Adrenal gland (tissue), 12 donors: ENCODE results near the gene PMPCA. TPM values are rescaled to one million over a fixed set of nuclear protein-coding genes. Genes with fewer than 3 reads are reported as not detected.
A peak's percentile ranks its signal among the peaks of the same experiment; 100 is the strongest.

Experiments used
- DNase-seq, 7 donors: peaks; one replicate each; pipeline ENCODE4 v3.0.0-alpha.2; 2019 to 2020
- H3K27ac ChIP-seq, 5 donors: fragments of 200-600 bp; sonication (generic) in 4 of 5; 1 replicate in 3 of 5; 2 replicates in 2 of 5; pipeline versions ENCODE4 v1.5.1 to v1.8.0; 2016 to 2020; ENCODE audit warnings: mild to moderate bottlenecking in 1 of 5
- H3K27me3 ChIP-seq: fragments of 200-600 bp; 2 replicates; pipeline ENCODE4 v1.8.0; 2021
- H3K36me3 ChIP-seq, 2 donors: fragments of 200-600 bp; replicated peaks in 1 of 2; 1 replicate in 1 of 2; 2 replicates in 1 of 2; pipeline versions ENCODE4 v1.5.1 to v1.8.0; 2018 to 2022
- H3K4me1 ChIP-seq, 2 donors: fragments of 200-600 bp; replicated peaks in 1 of 2; 1 replicate in 1 of 2; 2 replicates in 1 of 2; pipeline versions ENCODE4 v1.5.1 to v1.8.0; 2018 to 2021
- H3K4me3 ChIP-seq, 4 donors: fragments of 200-600 bp; sonication (generic) in 3 of 4; one replicate each; pipeline ENCODE4 v1.5.1; 2016 to 2018
- H3K9me3 ChIP-seq, 3 donors: fragments of 200-600 bp; sonication (generic) in 1 of 3; replicated peaks in 1 of 3; 1 replicate in 2 of 3; 2 replicates in 1 of 3; pipeline versions ENCODE4 v1.5.1 to v1.8.0; 2016 to 2021
- POLR2A ChIP-seq, 2 donors: fragments of 450-650 bp; IDR thresholded peaks; one replicate each; pipeline ENCODE4 v1.6.1; 2017; ENCODE audit warnings: antibody characterized with exemption in 2 of 2, mild to moderate bottlenecking in 2 of 2, moderate library complexity in 1 of 2
- WGBS, 4 donors: extraction: QIAGEN DNeasy Blood & Tissue Kit in 2 of 4; methylation state at CpG; one replicate each; pipeline versions ENCODE4 v1.1.5 to v1.1.7; 2013 to 2017; 5-methylcytosine and 5-hydroxymethylcytosine counted together
- intact Hi-C, 2 donors: fragments of 100-400 bp; cut with DNase I; formaldehyde crosslinking; loops; one replicate each; pipeline versions ENCODE4 v1.14.1 to v1.15.0; 2022 to 2023
- polyA plus RNA-seq, 3 donors: library from polyadenylated mRNA; stranded (reverse); fragments of 200-250 nt in 2 of 3; fragments of 350-450 nt in 1 of 3; fragmentation: Illumina TruSeq in 1 of 3; extraction: RNeasy Lipid Tissue Mini Kit (QIAGEN cat#74804) in 1 of 3; gene quantifications; one replicate each; pipeline ENCODE4 v1.2.3, GENCODE V29; 2013 to 2014
- total RNA-seq, 9 donors: library from RNA; depleted of rRNA in 4 of 9; stranded (reverse); fragments of >200 nt in 4 of 9; fragments of 120-200 nt in 1 of 9; fragmentation: NEBNext Ultra II Directional in 1 of 9; extraction: Animal tissue kit (Norgen Biotek cat#: 25700) in 1 of 9; gene quantifications; one replicate each; pipeline versions ENCODE4 v1.1.0 to v1.2.4, GENCODE V29; 2013 to 2023
- TF ChIP-seq, protein P1 (sequence below), 6 experiments: fragments of 450-650 bp in 4 of 6; fragments of 200-600 bp in 2 of 6; sonication (generic) in 1 of 6; IDR thresholded peaks; 1 replicate in 5 of 6; 2 replicates in 1 of 6; pipeline versions ENCODE4 v1.5.1 to v1.8.0; 2016 to 2021; ENCODE audit warnings: antibody characterized with exemption in 6 of 6, mild to moderate bottlenecking in 2 of 6, moderate library complexity in 1 of 6
- donor health status: healthy with polysubstance abuse.
- donor health status: Bipolar disorder and iron deficiency.
- donor health status: DM: yes; HTN: yes; CAD: no.
- donor health status: DM: no; HTN: no; CAD: no.
- donor health status: DM: no; HTN: no; CAD: no.
- donor health status: DM: yes; HTN: yes; CAD: no.

PMPCA gene
- total and polyA plus RNA-seq, 12 donors = 43.4 to 138 (median 81.6) TPM

- intact Hi-C loops = no loop called here
- Histone ChIP-seq H3K27ac (no peak overlapping the region), H3K9me3 (no peaks in the 10 kb centered on the region), H3K4me3 (no peak overlapping the region), H3K27me3 (no peaks in the 10 kb centered on the region), H3K36me3 (peaks cover 0 to 38% of the 10 kb centered on the region in 2 donors), H3K4me1 (peaks cover 9 to 17% of the 10 kb centered on the region in 2 donors)
- 91 to 94% (median 93%) methylated on average over 11 to 12 of the region's 12 CpGs for WGBS, 4 donors
- DNase-seq = no peak
- no peak for TF ChIP-seq POLR2A (IDR thresholded peaks at IDR 0.05)
- TF ChIP-seq, protein P1, sequence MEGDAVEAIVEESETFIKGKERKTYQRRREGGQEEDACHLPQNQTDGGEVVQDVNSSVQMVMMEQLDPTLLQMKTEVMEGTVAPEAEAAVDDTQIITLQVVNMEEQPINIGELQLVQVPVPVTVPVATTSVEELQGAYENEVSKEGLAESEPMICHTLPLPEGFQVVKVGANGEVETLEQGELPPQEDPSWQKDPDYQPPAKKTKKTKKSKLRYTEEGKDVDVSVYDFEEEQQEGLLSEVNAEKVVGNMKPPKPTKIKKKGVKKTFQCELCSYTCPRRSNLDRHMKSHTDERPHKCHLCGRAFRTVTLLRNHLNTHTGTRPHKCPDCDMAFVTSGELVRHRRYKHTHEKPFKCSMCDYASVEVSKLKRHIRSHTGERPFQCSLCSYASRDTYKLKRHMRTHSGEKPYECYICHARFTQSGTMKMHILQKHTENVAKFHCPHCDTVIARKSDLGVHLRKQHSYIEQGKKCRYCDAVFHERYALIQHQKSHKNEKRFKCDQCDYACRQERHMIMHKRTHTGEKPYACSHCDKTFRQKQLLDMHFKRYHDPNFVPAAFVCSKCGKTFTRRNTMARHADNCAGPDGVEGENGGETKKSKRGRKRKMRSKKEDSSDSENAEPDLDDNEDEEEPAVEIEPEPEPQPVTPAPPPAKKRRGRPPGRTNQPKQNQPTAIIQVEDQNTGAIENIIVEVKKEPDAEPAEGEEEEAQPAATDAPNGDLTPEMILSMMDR (IDR thresholded peaks at IDR 0.05) = no peak
These were observed 12.2 kb upstream of the PMPCA start for GRCh38 chr9:136398286-136398685.

GRCh38 chr9:136399176-136400037 lies 11.1 kb upstream of the PMPCA start:
- DNase-seq = peak in 1 of 7 donors; percentile 55
- Histone ChIP-seq H3K36me3 (peaks cover 0 to 34% of the 10 kb centered on the region in 2 donors), H3K4me3 (peak overlapping the region; percentile 36 to 99 (median 82)), H3K9me3 (no peaks in the 10 kb centered on the region), H3K27ac (peak overlapping the region in 1 of 5 donors; percentile 54), H3K4me1 (peaks cover 9 to 17% of the 10 kb centered on the region in 2 donors), H3K27me3 (no peaks in the 10 kb centered on the region)
- TF ChIP-seq, protein P1 (IDR thresholded peaks at IDR 0.05) = no peak
- TF ChIP-seq POLR2A (IDR thresholded peaks at IDR 0.05) = no peak
- intact Hi-C loops = loop anchor here (2.0 to 5.0 kb wide), 2 partner anchors 62 to 87 kb away; no protein-coding TSS in a partner anchor
- WGBS, 4 donors = 0 to 3% (median 1%) methylated on average over 9 to 67 of the region's 67 CpGs

GRCh38 chr9:136400038-136400834 lies 10.2 kb upstream of the PMPCA start, which contains the start of gene SNAPC4:
Gene SNAPC4, minus strand, starts transcription at chr9:136400170. Its CDS starts 1,742 bp downstream, at chr9:136398428.
- WGBS, 4 donors = 5 to 26% (median 7%) methylated on average over 7 to 71 of the region's 71 CpGs
- H3K27ac ChIP-seq = peak within 1 kb of the TSS in 1 of 5 donors; percentile 54
- no peaks in the 10 kb centered on the region for H3K27me3 ChIP-seq
- no peaks in the 10 kb centered on the region for H3K9me3 ChIP-seq
- peaks cover 0 to 34% of the 10 kb centered on the region in 2 donors for H3K36me3 ChIP-seq
- peak; percentile 74 to 88 (median 83) for DNase-seq
- TF ChIP-seq POLR2A (IDR thresholded peaks at IDR 0.05) = no peak
- TF ChIP-seq, protein P1 (IDR thresholded peaks at IDR 0.05) = peak; percentile 54 to 96 (median 80)
- peaks cover 9 to 17% of the 10 kb centered on the region in 2 donors for H3K4me1 ChIP-seq
- H3K4me3 ChIP-seq = peak within 1 kb of the TSS; percentile 36 to 99 (median 82)
- intact Hi-C loops = loop anchor here (2.0 to 5.0 kb wide), 2 partner anchors 63 to 87 kb away; no protein-coding TSS in a partner anchor
